Mucosa of stomach (tissue), 1 donor: ENCODE results near the gene XXYLT1.

Source experiments
- H3K27me3 ChIP-seq: one replicate; pipeline ENCODE4 v1.7.0; 2013; ENCODE audit warnings: mild to moderate bottlenecking, low read length; ENCODE audit not compliant: control insufficient read depth, insufficient read depth
- H3K36me3 ChIP-seq: one replicate; pipeline ENCODE4 v1.7.0; 2013; ENCODE audit warnings: low read length; ENCODE audit not compliant: control insufficient read depth, insufficient read depth
- H3K4me1 ChIP-seq: one replicate; pipeline ENCODE4 v1.7.0; 2013; ENCODE audit warnings: mild to moderate bottlenecking, low read length; ENCODE audit not compliant: control insufficient read depth, insufficient read depth
- H3K4me3 ChIP-seq: one replicate; pipeline ENCODE4 v1.7.0; 2013; ENCODE audit warnings: low read length
- H3K9ac ChIP-seq: one replicate; pipeline ENCODE4 v1.7.0; 2013; ENCODE audit warnings: mild to moderate bottlenecking, low read length, moderate library complexity
- H3K9me3 ChIP-seq: one replicate; pipeline ENCODE4 v1.7.0; 2013; ENCODE audit warnings: mild to moderate bottlenecking, low read length, moderate library complexity; ENCODE audit not compliant: control insufficient read depth
- donor health status: Pancreatic carcinoma.

Gene XXYLT1

GRCh38 chr3:195247086-195247862 lies 23.7 kb downstream of the XXYLT1 start:
- H3K4me1 ChIP-seq: peaks cover 3% of the 10 kb centered on the region
- no peaks in the 10 kb centered on the region for H3K9me3 ChIP-seq
- H3K27me3 ChIP-seq: no peaks in the 10 kb centered on the region
- no peaks in the 10 kb centered on the region for H3K36me3 ChIP-seq
- H3K9ac ChIP-seq: no peak overlapping the region
- no peak overlapping the region for H3K4me3 ChIP-seq

GRCh38 chr3:195246581-195246995 lies 24.4 kb downstream of the XXYLT1 start:
- peaks cover 3% of the 10 kb centered on the region for H3K4me1 ChIP-seq
- no peaks in the 10 kb centered on the region for H3K27me3 ChIP-seq
- H3K9me3 ChIP-seq: no peaks in the 10 kb centered on the region
- H3K9ac ChIP-seq: no peak overlapping the region
- no peaks in the 10 kb centered on the region for H3K36me3 ChIP-seq
- no peak overlapping the region for H3K4me3 ChIP-seq

- H3K4me3 ChIP-seq: no peak overlapping the region
- no peaks in the 10 kb centered on the region for H3K27me3 ChIP-seq
- H3K4me1 ChIP-seq: no peaks in the 10 kb centered on the region
- H3K9ac ChIP-seq: no peak overlapping the region
- no peaks in the 10 kb centered on the region for H3K9me3 ChIP-seq
- no peaks in the 10 kb centered on the region for H3K36me3 ChIP-seq
Observed at GRCh38 chr3:195245531-195245951, 25.4 kb downstream of the XXYLT1 start.

GRCh38 chr3:195241592-195242355 lies 29.2 kb downstream of the XXYLT1 start:
- H3K36me3 ChIP-seq: no peaks in the 10 kb centered on the region
- no peaks in the 10 kb centered on the region for H3K9me3 ChIP-seq
- no peaks in the 10 kb centered on the region for H3K4me1 ChIP-seq
- H3K9ac ChIP-seq: no peak overlapping the region
- H3K27me3 ChIP-seq: no peaks in the 10 kb centered on the region
- H3K4me3 ChIP-seq: no peak overlapping the region

- Histone ChIP-seq H3K9me3 (no peaks in the 10 kb centered on the region), H3K9ac (no peak overlapping the region), H3K36me3 (no peaks in the 10 kb centered on the region), H3K4me3 (no peak overlapping the region), H3K27me3 (no peaks in the 10 kb centered on the region), H3K4me1 (no peaks in the 10 kb centered on the region)
Observed at GRCh38 chr3:195240939-195241338, 30.0 kb downstream of the XXYLT1 start.

- Histone ChIP-seq H3K27me3 (no peaks in the 10 kb centered on the region), H3K4me3 (no peak overlapping the region)
Observed at GRCh38 chr3:195240171-195240701, 30.7 kb downstream of the XXYLT1 start.

GRCh38 chr3:195239121-195239520 lies 31.8 kb downstream of the XXYLT1 start:
- Histone ChIP-seq H3K27me3 (no peaks in the 10 kb centered on the region), H3K4me3 (no peak overlapping the region), H3K9ac (no peak overlapping the region), H3K9me3 (no peaks in the 10 kb centered on the region), H3K36me3 (no peaks in the 10 kb centered on the region), H3K4me1 (no peaks in the 10 kb centered on the region)

More at GRCh38 chr3:195240171-195240701, 30.7 kb downstream of the XXYLT1 start:
- no peaks in the 10 kb centered on the region for H3K36me3 ChIP-seq
- no peak overlapping the region for H3K9ac ChIP-seq
- no peaks in the 10 kb centered on the region for H3K4me1 ChIP-seq
- no peaks in the 10 kb centered on the region for H3K9me3 ChIP-seq

- H3K9me3 ChIP-seq: no peaks in the 10 kb centered on the region
- no peak overlapping the region for H3K9ac ChIP-seq
- H3K4me1 ChIP-seq: no peaks in the 10 kb centered on the region
- no peaks in the 10 kb centered on the region for H3K36me3 ChIP-seq
- H3K4me3 ChIP-seq: no peak overlapping the region
- H3K27me3 ChIP-seq: no peaks in the 10 kb centered on the region
Observed at GRCh38 chr3:195238586-195239118, 32.3 kb downstream of the XXYLT1 start.

- Histone ChIP-seq H3K36me3 (no peaks in the 10 kb centered on the region), H3K9ac (no peak overlapping the region), H3K27me3 (no peaks in the 10 kb centered on the region), H3K9me3 (no peaks in the 10 kb centered on the region), H3K4me3 (no peak overlapping the region), H3K4me1 (no peaks in the 10 kb centered on the region)
Observed at GRCh38 chr3:195238081-195238571, 32.8 kb downstream of the XXYLT1 start.

- H3K9me3 ChIP-seq: no peaks in the 10 kb centered on the region
- no peak overlapping the region for H3K9ac ChIP-seq
- H3K4me1 ChIP-seq: no peaks in the 10 kb centered on the region
- no peak overlapping the region for H3K4me3 ChIP-seq
- H3K36me3 ChIP-seq: no peaks in the 10 kb centered on the region
- no peaks in the 10 kb centered on the region for H3K27me3 ChIP-seq
Observed at GRCh38 chr3:195236801-195237570, 34.0 kb downstream of the XXYLT1 start.

- no peak overlapping the region for H3K9ac ChIP-seq
- H3K4me1 ChIP-seq: no peaks in the 10 kb centered on the region
- no peaks in the 10 kb centered on the region for H3K36me3 ChIP-seq
- H3K4me3 ChIP-seq: no peak overlapping the region
- no peaks in the 10 kb centered on the region for H3K27me3 ChIP-seq
- H3K9me3 ChIP-seq: no peaks in the 10 kb centered on the region
Observed at GRCh38 chr3:195236076-195236798, 34.7 kb downstream of the XXYLT1 start.
